Thoracic aorta (tissue), 2 donors: ENCODE data around the gene ETNK1. TPM values are rescaled to one million over a fixed set of nuclear protein-coding genes. Genes with fewer than 3 reads are reported as not detected.

Experiments used
- ATAC-seq: fragments of 150-250 bp; one replicate; pipeline ENCODE4 v1.8.0; 2017; ENCODE audit warnings: low read depth; ENCODE audit not compliant: insufficient number of reproducible peaks, low FRiP score
- DNase-seq: peaks from one replicate; pipeline ENCODE4 v3.0.0-alpha.2; 2020; ENCODE audit warnings: low spot score
- H3K27ac ChIP-seq, 2 donors: fragments of 200-600 bp; sonication (generic); 1 replicate in 1 of 2; 2 replicates in 1 of 2; pipeline ENCODE4 v1.5.1; 2016; ENCODE audit warnings: mild to moderate bottlenecking in 2 of 2, moderate library complexity in 2 of 2
- H3K27me3 ChIP-seq: fragments of 200-600 bp; sonication (generic); replicated peaks from 2 replicates; pipeline ENCODE4 v1.6.0; 2016; ENCODE audit warnings: mild to moderate bottlenecking; ENCODE audit not compliant: insufficient read depth
- H3K36me3 ChIP-seq: fragments of 200-600 bp; sonication (generic); one replicate; pipeline ENCODE4 v1.5.1; 2016
- H3K4me1 ChIP-seq, 2 donors: fragments of 200-600 bp; sonication (generic); 1 replicate in 1 of 2; 2 replicates in 1 of 2; pipeline versions ENCODE4 v1.5.1 to v1.6.0; 2016; ENCODE audit warnings: low read depth in 2 of 2, mild to moderate bottlenecking in 1 of 2; ENCODE audit not compliant: control insufficient read depth in 1 of 2
- H3K4me3 ChIP-seq: fragments of 200-600 bp; sonication (generic); 2 replicates; pipeline ENCODE4 v1.5.1; 2016; ENCODE audit warnings: mild to moderate bottlenecking
- H3K9me3 ChIP-seq: fragments of 200-600 bp; sonication (generic); 2 replicates; pipeline ENCODE4 v1.5.1; 2016
- CTCF ChIP-seq: fragments of 200-600 bp; sonication (generic); IDR thresholded peaks from one replicate; pipeline ENCODE4 v1.5.1; 2019; ENCODE audit warnings: antibody characterized with exemption
- total RNA-seq, 2 donors: library from RNA; depleted of rRNA; stranded (reverse); fragments of >200 nt; gene quantifications; one replicate each; pipeline versions ENCODE4 v1.1.0 to v1.2.3, GENCODE V29; 2016

ETNK1 gene
- total RNA-seq, 2 donors from 2014 or later, result 24.9 to 38.0 TPM

- Histone ChIP-seq H3K27ac (no peak overlapping the region), H3K9me3 (no peaks in the 10 kb centered on the region), H3K4me1 (no peaks in the 10 kb centered on the region), H3K36me3 (no peaks in the 10 kb centered on the region), H3K4me3 (peak overlapping the region; percentile 52), H3K27me3 (no peaks in the 10 kb centered on the region)
- no peak for ATAC-seq
- no peak for DNase-seq
- peak; percentile 70 for TF ChIP-seq CTCF
These were observed 84.3 kb downstream of the ETNK1 start for GRCh38 chr12:22709292-22709691.

DNA sequence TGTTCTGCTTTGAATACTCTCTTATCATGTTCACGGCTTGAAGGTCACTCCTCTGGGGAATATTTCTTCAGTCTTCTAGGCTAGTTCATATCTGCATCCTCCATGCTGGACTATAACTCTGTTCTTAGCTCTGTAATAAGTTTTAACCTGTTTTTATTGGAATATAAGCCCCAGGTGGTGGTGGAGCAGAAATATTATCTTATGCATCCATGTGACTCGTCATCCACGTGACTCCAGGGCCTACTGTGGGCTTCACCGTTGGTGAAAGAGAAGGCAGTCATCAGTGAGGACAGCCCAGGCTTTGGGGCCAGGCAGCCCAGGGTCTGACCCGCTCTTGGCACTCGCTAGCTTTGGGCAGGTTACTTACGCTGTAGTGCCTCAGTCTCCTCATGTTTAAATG, 87.1 kb downstream of the ETNK1 start:
- no peaks in the 10 kb centered on the region for H3K27me3 ChIP-seq
- H3K36me3 ChIP-seq, result no peaks in the 10 kb centered on the region
- H3K9me3 ChIP-seq, result no peaks in the 10 kb centered on the region
- no peaks in the 10 kb centered on the region for H3K4me1 ChIP-seq
- DNase-seq (no peak), ATAC-seq (no peak)
- TF ChIP-seq CTCF, result no peak
- no peak overlapping the region for H3K27ac ChIP-seq
- no peak overlapping the region for H3K4me3 ChIP-seq

- no peak overlapping the region for H3K27ac ChIP-seq
- no peak for TF ChIP-seq CTCF
- ATAC-seq (no peak), DNase-seq (no peak)
- no peaks in the 10 kb centered on the region for H3K4me1 ChIP-seq
- H3K9me3 ChIP-seq, result no peaks in the 10 kb centered on the region
- no peak overlapping the region for H3K4me3 ChIP-seq
- no peaks in the 10 kb centered on the region for H3K27me3 ChIP-seq
- no peaks in the 10 kb centered on the region for H3K36me3 ChIP-seq
These were observed 90.3 kb downstream of the ETNK1 start for GRCh38 chr12:22715254-22715653.

DNA sequence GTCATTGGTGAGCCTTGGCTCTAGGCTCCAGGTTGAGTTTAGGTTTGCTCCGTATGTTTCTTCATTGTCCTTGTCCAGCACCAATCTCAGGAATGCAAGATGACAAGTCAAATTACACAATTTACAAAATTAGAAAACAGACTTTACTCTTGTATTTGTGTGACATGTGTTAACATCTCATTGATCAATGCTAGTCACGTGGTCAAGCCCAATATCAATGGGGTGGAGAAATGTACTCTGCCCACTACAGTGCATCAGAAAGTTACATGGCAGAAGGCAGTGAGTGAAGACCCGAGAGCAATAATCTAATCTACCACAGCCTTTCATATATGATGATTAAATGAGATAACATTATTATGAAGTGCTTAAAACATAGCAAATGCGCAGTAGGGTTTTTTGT, 94.8 kb downstream of the ETNK1 start:
- no peak for ATAC-seq
- no peak for DNase-seq

DNA sequence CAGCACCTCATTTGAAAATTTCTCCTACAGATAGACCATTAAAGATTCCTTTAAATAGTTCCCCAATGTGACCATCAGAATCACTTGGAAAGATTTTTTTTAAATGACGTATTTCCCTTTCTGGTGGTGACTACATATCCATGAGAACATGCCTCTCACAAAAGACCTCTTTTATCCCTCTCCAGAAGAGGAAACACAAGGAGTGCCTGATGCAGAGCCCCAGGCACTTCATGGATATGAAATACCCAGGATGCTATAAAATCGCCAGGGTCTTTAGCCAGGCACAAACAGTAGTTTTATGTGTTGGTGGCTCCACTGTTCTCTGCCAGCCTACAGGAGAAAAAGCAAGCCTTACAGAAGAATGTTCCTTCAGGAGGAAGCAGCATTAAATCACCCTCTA, 97.1 kb downstream of the ETNK1 start:
- DNase-seq (no peak), ATAC-seq (no peak)
- Histone ChIP-seq H3K27ac (peak overlapping the region; percentile 19 to 44), H3K36me3 (no peaks in the 10 kb centered on the region), H3K4me3 (no peak overlapping the region), H3K9me3 (no peaks in the 10 kb centered on the region), H3K27me3 (no peaks in the 10 kb centered on the region), H3K4me1 (peaks cover 15 to 30% of the 10 kb centered on the region in 2 donors)
- no peak for TF ChIP-seq CTCF

More for the DNA sequence above, 94.8 kb downstream of the ETNK1 start:
- no peaks in the 10 kb centered on the region for H3K36me3 ChIP-seq
- no peak overlapping the region for H3K27ac ChIP-seq
- no peak overlapping the region for H3K4me3 ChIP-seq
- H3K9me3 ChIP-seq, result no peaks in the 10 kb centered on the region
- no peak for TF ChIP-seq CTCF
- H3K4me1 ChIP-seq, result peaks cover 15 to 30% of the 10 kb centered on the region in 2 donors
- H3K27me3 ChIP-seq, result no peaks in the 10 kb centered on the region
